ENCODE data around the gene PLSCR2. TPM values are rescaled to one million over a fixed set of nuclear protein-coding genes. Genes with fewer than 3 reads are reported as not detected.
"Not testable (repeated sequence)": the region's sequence is repeated elsewhere in the genome, so short reads cannot be mapped to it uniquely, and the experiment has no call there.

The PLSCR2 gene
- total RNA-seq, 3 donors from 2014 or later: 0.82 to 2.8 (median 1.3) TPM

DNA sequence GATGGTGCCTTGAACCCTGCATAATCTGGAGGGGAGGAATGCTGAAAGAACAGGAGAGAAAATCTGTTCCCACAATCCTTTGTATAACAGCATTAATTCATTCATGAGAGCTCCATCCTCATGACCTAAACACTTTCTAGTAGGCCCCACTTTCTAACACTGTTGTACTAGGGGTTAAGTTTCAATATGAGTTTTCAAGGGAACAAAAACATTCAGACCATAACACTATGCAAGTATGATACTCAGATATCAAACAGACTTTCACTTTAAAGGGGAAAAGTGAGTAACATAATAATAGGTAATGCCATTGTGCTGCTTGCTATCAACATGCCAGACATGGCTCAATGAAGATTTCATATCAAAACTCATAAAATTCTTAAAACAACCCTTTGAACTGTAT, 32.4 kb upstream of the PLSCR2 start:
- no peak for DNase-seq
- no peaks in the 10 kb centered on the region for H3K36me3 ChIP-seq (ENCODE audit: low read depth)
- TF ChIP-seq, protein P1, sequence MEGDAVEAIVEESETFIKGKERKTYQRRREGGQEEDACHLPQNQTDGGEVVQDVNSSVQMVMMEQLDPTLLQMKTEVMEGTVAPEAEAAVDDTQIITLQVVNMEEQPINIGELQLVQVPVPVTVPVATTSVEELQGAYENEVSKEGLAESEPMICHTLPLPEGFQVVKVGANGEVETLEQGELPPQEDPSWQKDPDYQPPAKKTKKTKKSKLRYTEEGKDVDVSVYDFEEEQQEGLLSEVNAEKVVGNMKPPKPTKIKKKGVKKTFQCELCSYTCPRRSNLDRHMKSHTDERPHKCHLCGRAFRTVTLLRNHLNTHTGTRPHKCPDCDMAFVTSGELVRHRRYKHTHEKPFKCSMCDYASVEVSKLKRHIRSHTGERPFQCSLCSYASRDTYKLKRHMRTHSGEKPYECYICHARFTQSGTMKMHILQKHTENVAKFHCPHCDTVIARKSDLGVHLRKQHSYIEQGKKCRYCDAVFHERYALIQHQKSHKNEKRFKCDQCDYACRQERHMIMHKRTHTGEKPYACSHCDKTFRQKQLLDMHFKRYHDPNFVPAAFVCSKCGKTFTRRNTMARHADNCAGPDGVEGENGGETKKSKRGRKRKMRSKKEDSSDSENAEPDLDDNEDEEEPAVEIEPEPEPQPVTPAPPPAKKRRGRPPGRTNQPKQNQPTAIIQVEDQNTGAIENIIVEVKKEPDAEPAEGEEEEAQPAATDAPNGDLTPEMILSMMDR (IDR thresholded peaks at IDR 0.05): no peak
- ATAC-seq: no peak
- no peaks in the 10 kb centered on the region for H3K9me3 ChIP-seq
- intact Hi-C loops (cut with DNase I, micrococcal nuclease): no loop called here
- no peak overlapping the region for H3K4me3 ChIP-seq
- H3K4me1 ChIP-seq (ENCODE audit: low read depth): peaks cover 24% of the 10 kb centered on the region

DNA sequence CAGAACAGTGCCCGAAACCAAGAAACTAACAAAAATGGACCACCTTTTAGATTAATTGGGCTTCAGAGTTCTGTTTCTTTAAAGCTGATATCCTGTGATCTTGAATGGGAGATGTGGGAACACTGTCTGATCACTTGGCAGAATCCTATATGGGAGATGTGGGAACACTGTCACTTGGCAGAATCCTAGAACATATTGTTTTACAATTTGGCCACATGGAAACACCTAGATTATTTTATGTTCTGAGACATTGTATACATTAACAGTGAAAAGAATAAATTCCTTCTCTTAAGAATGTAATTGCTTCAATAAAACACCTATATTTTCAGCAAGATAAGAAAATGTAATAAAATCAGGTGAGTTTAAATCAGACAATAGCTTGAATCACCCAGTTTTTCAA, 30.3 kb upstream of the PLSCR2 start:
- no peaks in the 10 kb centered on the region for H3K36me3 ChIP-seq (ENCODE audit: low read depth)
- H3K4me3 ChIP-seq: no peak overlapping the region
- TF ChIP-seq, protein P1 (IDR thresholded peaks at IDR 0.05): no peak
- H3K9me3 ChIP-seq: no peaks in the 10 kb centered on the region
- ATAC-seq (peak; percentile 74), DNase-seq (no peak)
- H3K4me1 ChIP-seq (ENCODE audit: low read depth): peaks cover 26% of the 10 kb centered on the region
- intact Hi-C loops (cut with DNase I, micrococcal nuclease): no loop called here

DNA sequence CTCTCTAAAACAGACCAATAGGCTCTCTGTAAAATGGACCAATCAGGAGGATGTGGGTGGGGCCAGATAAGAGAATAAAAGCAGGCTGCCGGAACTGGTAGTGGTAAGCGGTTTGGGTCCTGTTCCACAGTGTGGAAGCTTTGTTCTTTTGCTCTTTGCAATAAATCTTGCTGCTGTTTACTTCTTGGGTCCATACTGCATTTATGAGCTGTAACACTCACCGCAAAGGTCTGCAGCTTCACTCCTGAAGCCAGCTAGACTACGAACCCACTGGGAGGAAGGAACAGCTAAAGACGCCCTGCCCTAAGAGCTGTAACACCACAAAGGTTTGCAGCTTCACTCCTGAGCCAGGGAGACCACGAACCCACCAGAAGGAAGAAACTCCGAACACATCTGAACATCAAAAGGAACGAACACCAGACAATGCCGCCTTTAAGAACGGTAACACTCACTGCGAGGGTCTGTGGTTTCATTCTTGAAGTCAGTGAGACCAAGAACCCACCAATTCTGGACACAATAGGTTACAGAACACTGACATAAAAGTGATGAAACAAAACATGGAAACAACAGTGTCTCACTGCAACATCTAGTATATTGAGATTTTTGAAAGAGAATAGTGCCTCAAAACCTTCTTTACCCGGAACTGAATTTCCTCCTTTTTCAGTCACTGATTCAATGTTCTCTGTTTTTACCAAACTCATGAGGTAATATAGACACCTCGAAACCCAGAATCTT, 28.8 kb upstream of the PLSCR2 start:
- peak; percentile 21 for ATAC-seq
- Histone ChIP-seq H3K4me1 (ENCODE audit: low read depth) (peaks cover 18% of the 10 kb centered on the region), H3K36me3 (ENCODE audit: low read depth) (no peaks in the 10 kb centered on the region), H3K4me3 (no peak overlapping the region), H3K9me3 (no peaks in the 10 kb centered on the region)
- intact Hi-C loops (cut with DNase I, micrococcal nuclease): no loop called here
- peak in 1 of 3 donors; percentile 31 for DNase-seq
- TF ChIP-seq, protein P1 (IDR thresholded peaks at IDR 0.05): no peak

DNA sequence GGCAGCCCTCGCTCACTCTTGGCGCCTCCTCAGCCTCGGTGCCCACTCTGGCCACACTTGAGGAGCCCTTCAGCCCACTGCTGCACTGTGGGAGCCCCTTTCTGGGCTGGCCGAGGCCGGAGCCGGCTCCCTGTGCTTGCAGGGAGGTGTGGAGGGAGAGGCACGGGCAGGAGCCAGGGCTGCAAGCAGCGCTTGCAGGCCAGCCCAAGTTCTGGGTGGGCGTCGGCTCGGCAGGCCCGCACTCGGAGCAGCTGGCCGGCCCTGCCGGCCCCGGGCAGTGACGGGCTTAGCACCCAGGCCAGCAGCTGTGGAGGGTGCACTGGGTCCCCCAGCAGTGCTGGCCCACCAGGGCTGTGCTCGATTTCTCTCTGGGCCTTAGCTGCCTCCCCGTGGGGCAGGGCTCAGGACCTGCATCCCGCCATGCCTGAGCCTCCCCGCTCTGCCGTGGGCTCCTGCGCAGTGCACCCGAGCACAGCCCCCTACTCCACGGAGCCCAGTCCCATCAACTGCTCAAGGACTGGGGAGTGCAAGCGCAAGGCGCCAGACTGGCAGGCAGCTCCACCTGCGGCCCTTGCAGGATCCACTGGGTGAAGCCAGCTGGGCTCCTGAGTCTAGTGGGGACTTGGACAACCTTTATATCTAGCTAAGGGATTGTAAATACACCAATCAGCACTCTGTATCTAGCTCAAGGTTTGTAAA, 27.9 kb upstream of the PLSCR2 start:
- intact Hi-C loops (cut with DNase I, micrococcal nuclease); H3K4me3 ChIP-seq; ATAC-seq; H3K9me3 ChIP-seq; H3K36me3 ChIP-seq (ENCODE audit: low read depth): not testable (repeated sequence)
- peaks cover 17% of the 10 kb centered on the region for H3K4me1 ChIP-seq (ENCODE audit: low read depth)
- peak in 2 of 3 donors; percentile 33 to 53 for DNase-seq

DNA sequence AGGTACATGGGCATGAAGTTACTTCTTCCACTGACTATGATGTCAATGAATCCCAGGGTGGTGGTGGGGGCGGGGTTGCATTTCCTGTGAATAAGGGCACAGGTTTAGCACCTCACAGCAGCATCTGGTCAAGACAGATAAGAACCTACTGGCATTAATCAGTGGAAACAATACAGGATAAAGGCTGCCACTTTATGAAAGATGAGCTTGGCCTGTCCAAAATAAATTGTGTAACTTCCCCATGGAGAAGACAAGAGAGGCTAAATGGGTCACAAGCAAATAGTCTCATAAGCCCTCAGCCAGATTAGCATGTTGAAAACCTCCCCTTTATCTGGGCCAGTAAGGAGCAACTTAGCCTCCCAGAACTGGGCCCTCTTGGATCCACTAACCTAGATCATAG, 27.4 kb upstream of the PLSCR2 start:
- DNase-seq (no peak), ATAC-seq (no peak)
- intact Hi-C loops (cut with DNase I, micrococcal nuclease): no loop called here
- peaks cover 17% of the 10 kb centered on the region for H3K4me1 ChIP-seq (ENCODE audit: low read depth)
- no peaks in the 10 kb centered on the region for H3K9me3 ChIP-seq
- H3K36me3 ChIP-seq (ENCODE audit: low read depth): no peaks in the 10 kb centered on the region
- TF ChIP-seq, protein P1 (IDR thresholded peaks at IDR 0.05): no peak
- H3K4me3 ChIP-seq: no peak overlapping the region

DNA sequence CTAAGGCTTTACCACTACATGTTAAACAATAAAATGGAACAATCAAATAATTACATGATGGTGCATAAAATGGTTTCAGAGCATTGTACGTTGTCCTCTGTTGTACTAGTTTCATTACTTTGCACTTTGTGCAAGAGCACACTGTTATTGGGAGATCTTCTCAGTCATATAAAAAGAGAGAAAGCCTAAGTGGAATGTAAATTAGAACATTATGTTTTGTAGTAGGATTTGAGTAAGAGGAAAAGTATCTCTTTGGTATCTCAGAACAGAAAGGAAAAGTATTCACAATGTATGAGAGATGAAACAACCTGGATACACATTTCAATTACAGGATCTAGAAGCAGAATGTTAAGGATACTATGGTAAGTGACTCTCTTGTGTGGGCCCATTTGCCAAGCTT, 26.9 kb upstream of the PLSCR2 start:
- H3K4me3 ChIP-seq: no peak overlapping the region
- peaks cover 16% of the 10 kb centered on the region for H3K4me1 ChIP-seq (ENCODE audit: low read depth)
- TF ChIP-seq, protein P1 (IDR thresholded peaks at IDR 0.05): no peak
- DNase-seq (no peak), ATAC-seq (no peak)
- peaks cover 2% of the 10 kb centered on the region for H3K9me3 ChIP-seq
- no peaks in the 10 kb centered on the region for H3K36me3 ChIP-seq (ENCODE audit: low read depth)
- intact Hi-C loops (cut with DNase I, micrococcal nuclease): no loop called here
